GM12892 (cell line): Measurements from ENCODE around the gene SMOC2.

Experiments
- POLR2A ChIP-seq: IDR thresholded peaks from 2 replicates; pipeline ENCODE4 v1.6.1; 2011; ENCODE audit warnings: low read depth, low read length, control low read depth
- POLR2AphosphoS5 ChIP-seq: IDR thresholded peaks from 2 replicates; pipeline ENCODE4 v1.6.1; 2011; ENCODE audit warnings: low read depth, low read length, control low read depth
- TAF1 ChIP-seq: IDR thresholded peaks from 2 replicates; pipeline ENCODE4 v1.6.1; 2011; ENCODE audit warnings: low read depth, mild to moderate bottlenecking, control low read depth, low read length, borderline replicate concordance

DNA sequence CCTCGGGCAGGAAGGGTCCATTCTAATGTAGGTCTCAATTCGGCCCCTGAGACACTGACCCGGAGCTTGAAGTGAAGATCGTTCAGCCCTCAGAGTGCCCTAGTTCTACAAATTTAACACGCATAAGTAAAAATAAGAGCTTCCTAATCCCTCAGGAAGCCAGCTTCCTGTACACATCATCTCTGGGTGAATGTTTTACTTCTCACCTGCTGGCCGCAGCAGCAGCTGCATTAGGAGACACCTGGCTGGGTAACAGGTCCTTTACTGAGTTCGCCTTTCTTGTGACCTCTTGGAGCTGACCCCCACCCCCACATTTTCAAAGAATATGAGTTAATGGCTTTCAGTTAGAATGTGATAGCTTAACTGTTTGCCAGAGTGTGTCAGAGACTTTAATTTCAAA lies 165.0 kb downstream of the SMOC2 start:
- no peak for TF ChIP-seq POLR2A
- TF ChIP-seq POLR2AphosphoS5, result no peak
- no peak for TF ChIP-seq TAF1
